Measurements from ENCODE around the gene ADAMTS14.

Gene ADAMTS14

DNA sequence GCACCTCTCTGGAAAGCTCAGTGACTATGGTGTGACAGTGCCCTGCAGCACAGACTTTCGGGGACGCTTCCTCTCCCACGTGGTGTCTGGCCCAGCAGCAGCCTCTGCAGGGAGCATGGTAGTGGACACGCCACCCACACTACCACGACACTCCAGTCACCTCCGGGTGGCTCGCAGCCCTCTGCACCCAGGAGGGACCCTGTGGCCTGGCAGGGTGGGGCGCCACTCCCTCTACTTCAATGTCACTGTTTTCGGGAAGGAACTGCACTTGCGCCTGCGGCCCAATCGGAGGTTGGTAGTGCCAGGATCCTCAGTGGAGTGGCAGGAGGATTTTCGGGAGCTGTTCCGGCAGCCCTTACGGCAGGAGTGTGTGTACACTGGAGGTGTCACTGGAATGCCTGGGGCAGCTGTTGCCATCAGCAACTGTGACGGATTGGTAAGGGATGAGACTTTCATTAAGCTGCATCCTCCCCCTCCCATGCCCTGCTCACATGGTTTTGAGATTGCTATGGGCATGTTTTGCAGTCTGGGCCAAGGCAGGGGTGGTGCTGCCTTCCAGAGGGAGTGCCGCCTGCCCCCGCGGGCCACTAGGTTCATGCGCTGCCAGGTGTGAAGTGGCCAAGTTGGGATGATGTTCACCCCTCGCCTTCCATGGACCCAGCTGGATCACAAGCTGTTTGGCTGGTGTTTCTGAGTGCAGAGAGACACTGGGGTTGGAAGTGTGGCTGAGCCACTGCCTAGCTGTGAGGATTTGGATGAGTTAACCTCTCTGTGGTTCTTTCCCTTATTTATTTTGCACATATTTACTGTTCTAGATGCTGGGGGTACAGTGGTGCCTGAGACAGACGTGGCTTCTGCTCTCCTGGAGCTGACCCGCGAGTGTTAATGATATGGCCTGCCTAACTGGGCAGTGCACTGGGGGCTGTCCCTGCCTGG lies 2.5 kb downstream of the ADAMTS14 start:
- Histone ChIP-seq H3K4me3 (ENCODE audit: low read depth in 1 of 5, low read length in 5 of 5) (no peak overlapping the region), H3K9ac (ENCODE audit: low read length in 5 of 5) (no peak overlapping the region), H3K9me3 (ENCODE audit: control insufficient read depth in 5 of 5, low read length in 5 of 5) (no peaks in the 10 kb centered on the region), H3K27me3 (ENCODE audit: control insufficient read depth in 5 of 5, insufficient read depth in 4 of 5, low read length in 5 of 5) (peaks cover 16 to 37% (median 31%) of the 10 kb centered on the region in 5 donors), H3K27ac (ENCODE audit: low read depth, low read length) (no peak overlapping the region), H3K4me1 (ENCODE audit: control insufficient read depth in 5 of 5, insufficient read depth in 5 of 5, low read length in 5 of 5) (peaks cover 0 to 19% (median 18%) of the 10 kb centered on the region in 5 donors), H3K36me3 (ENCODE audit: control insufficient read depth in 5 of 5, insufficient read depth in 5 of 5, low read length in 5 of 5) (no peaks in the 10 kb centered on the region)

GRCh38 chr10:70675496-70676161 lies 3.3 kb downstream of the ADAMTS14 start:
- no peak overlapping the region for H3K27ac ChIP-seq (ENCODE audit: low read depth, low read length)
- no peak overlapping the region for H3K9ac ChIP-seq (ENCODE audit: low read length in 5 of 5)
- H3K4me3 ChIP-seq (ENCODE audit: low read depth in 1 of 5, low read length in 5 of 5), result no peak overlapping the region
- peaks cover 16 to 33% (median 31%) of the 10 kb centered on the region in 5 donors for H3K27me3 ChIP-seq (ENCODE audit: control insufficient read depth in 5 of 5, insufficient read depth in 4 of 5, low read length in 5 of 5)
- H3K4me1 ChIP-seq (ENCODE audit: control insufficient read depth in 5 of 5, insufficient read depth in 5 of 5, low read length in 5 of 5), result peaks cover 0 to 19% (median 18%) of the 10 kb centered on the region in 5 donors
- no peaks in the 10 kb centered on the region for H3K9me3 ChIP-seq (ENCODE audit: control insufficient read depth in 5 of 5, low read length in 5 of 5)
- no peaks in the 10 kb centered on the region for H3K36me3 ChIP-seq (ENCODE audit: control insufficient read depth in 5 of 5, insufficient read depth in 5 of 5, low read length in 5 of 5)

GRCh38 chr10:70676511-70676910 lies 4.2 kb downstream of the ADAMTS14 start:
- no peak overlapping the region for H3K4me3 ChIP-seq (ENCODE audit: low read depth in 1 of 5, low read length in 5 of 5)
- no peaks in the 10 kb centered on the region for H3K36me3 ChIP-seq (ENCODE audit: control insufficient read depth in 5 of 5, insufficient read depth in 5 of 5, low read length in 5 of 5)
- peaks cover 16 to 33% (median 31%) of the 10 kb centered on the region in 5 donors for H3K27me3 ChIP-seq (ENCODE audit: control insufficient read depth in 5 of 5, insufficient read depth in 4 of 5, low read length in 5 of 5)
- H3K4me1 ChIP-seq (ENCODE audit: control insufficient read depth in 5 of 5, insufficient read depth in 5 of 5, low read length in 5 of 5), result peaks cover 0 to 19% (median 18%) of the 10 kb centered on the region in 5 donors
- H3K9me3 ChIP-seq (ENCODE audit: control insufficient read depth in 5 of 5, low read length in 5 of 5), result no peaks in the 10 kb centered on the region
- H3K9ac ChIP-seq (ENCODE audit: low read length in 5 of 5), result no peak overlapping the region
- no peak overlapping the region for H3K27ac ChIP-seq (ENCODE audit: low read depth, low read length)

GRCh38 chr10:70677016-70677415 lies 4.7 kb downstream of the ADAMTS14 start:
- Histone ChIP-seq H3K27me3 (ENCODE audit: control insufficient read depth in 5 of 5, insufficient read depth in 4 of 5, low read length in 5 of 5) (peaks cover 16 to 28% (median 28%) of the 10 kb centered on the region in 5 donors), H3K9ac (ENCODE audit: low read length in 5 of 5) (no peak overlapping the region), H3K9me3 (ENCODE audit: control insufficient read depth in 5 of 5, low read length in 5 of 5) (no peaks in the 10 kb centered on the region), H3K36me3 (ENCODE audit: control insufficient read depth in 5 of 5, insufficient read depth in 5 of 5, low read length in 5 of 5) (no peaks in the 10 kb centered on the region), H3K4me3 (ENCODE audit: low read depth in 1 of 5, low read length in 5 of 5) (no peak overlapping the region), H3K27ac (ENCODE audit: low read depth, low read length) (no peak overlapping the region), H3K4me1 (ENCODE audit: control insufficient read depth in 5 of 5, insufficient read depth in 5 of 5, low read length in 5 of 5) (peaks cover 0 to 16% (median 15%) of the 10 kb centered on the region in 5 donors)

GRCh38 chr10:70677620-70678249 lies 5.4 kb downstream of the ADAMTS14 start:
- peaks cover 15 to 27% (median 23%) of the 10 kb centered on the region in 5 donors for H3K27me3 ChIP-seq (ENCODE audit: control insufficient read depth in 5 of 5, insufficient read depth in 4 of 5, low read length in 5 of 5)
- H3K4me1 ChIP-seq (ENCODE audit: control insufficient read depth in 5 of 5, insufficient read depth in 5 of 5, low read length in 5 of 5), result peaks cover 0 to 13% (median 11%) of the 10 kb centered on the region in 5 donors
- H3K9me3 ChIP-seq (ENCODE audit: control insufficient read depth in 5 of 5, low read length in 5 of 5), result no peaks in the 10 kb centered on the region
- H3K36me3 ChIP-seq (ENCODE audit: control insufficient read depth in 5 of 5, insufficient read depth in 5 of 5, low read length in 5 of 5), result no peaks in the 10 kb centered on the region
- no peak overlapping the region for H3K9ac ChIP-seq (ENCODE audit: low read length in 5 of 5)
- no peak overlapping the region for H3K27ac ChIP-seq (ENCODE audit: low read depth, low read length)
- H3K4me3 ChIP-seq (ENCODE audit: low read depth in 1 of 5, low read length in 5 of 5), result no peak overlapping the region

GRCh38 chr10:70678250-70678635 lies 5.9 kb downstream of the ADAMTS14 start:
- no peaks in the 10 kb centered on the region for H3K9me3 ChIP-seq (ENCODE audit: control insufficient read depth in 5 of 5, low read length in 5 of 5)
- H3K36me3 ChIP-seq (ENCODE audit: control insufficient read depth in 5 of 5, insufficient read depth in 5 of 5, low read length in 5 of 5), result no peaks in the 10 kb centered on the region
- H3K9ac ChIP-seq (ENCODE audit: low read length in 5 of 5), result no peak overlapping the region
- peaks cover 0 to 14% (median 7%) of the 10 kb centered on the region in 5 donors for H3K4me1 ChIP-seq (ENCODE audit: control insufficient read depth in 5 of 5, insufficient read depth in 5 of 5, low read length in 5 of 5)
- H3K4me3 ChIP-seq (ENCODE audit: low read depth in 1 of 5, low read length in 5 of 5), result no peak overlapping the region
- H3K27me3 ChIP-seq (ENCODE audit: control insufficient read depth in 5 of 5, insufficient read depth in 4 of 5, low read length in 5 of 5), result peaks cover 10 to 22% (median 21%) of the 10 kb centered on the region in 5 donors
- H3K27ac ChIP-seq (ENCODE audit: low read depth, low read length), result no peak overlapping the region

DNA sequence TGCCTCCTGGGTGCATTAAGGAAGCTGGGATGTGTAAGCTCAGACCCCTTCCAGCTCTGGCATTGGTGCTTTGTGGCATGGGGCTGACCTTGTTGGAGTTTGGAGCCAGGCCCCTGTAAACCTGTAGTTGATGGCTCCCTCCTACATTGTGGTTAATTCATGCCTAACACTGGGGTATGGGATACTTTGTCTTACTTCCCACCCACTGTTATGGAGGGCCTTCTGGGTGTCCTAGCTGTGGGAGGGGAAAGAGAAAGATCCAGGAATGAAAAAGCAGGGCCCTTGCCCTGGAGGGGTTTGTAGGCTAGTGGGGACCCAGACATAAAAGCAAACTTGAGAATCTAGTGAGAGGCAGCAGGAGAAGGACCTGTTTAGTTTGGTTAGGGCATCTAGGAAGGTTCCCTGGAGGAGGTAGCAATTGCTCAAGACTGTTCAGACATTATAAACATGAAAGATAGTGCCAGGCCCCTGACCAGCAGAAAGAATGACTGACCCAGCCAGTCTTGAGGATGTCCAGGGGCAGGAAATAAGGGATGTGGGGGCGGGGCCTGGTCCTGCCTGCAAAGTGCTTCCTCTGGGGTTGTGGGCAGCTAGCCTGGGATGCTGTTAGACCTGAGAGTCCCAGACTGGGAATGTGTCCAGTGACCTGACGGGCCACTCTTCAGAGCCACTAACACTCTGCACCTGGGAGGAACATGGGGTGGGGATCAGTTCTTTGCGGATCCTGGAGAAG lies 6.6 kb downstream of the ADAMTS14 start:
- Histone ChIP-seq H3K9me3 (ENCODE audit: control insufficient read depth in 5 of 5, low read length in 5 of 5) (no peaks in the 10 kb centered on the region), H3K27me3 (ENCODE audit: control insufficient read depth in 5 of 5, insufficient read depth in 4 of 5, low read length in 5 of 5) (peaks cover 5 to 16% (median 14%) of the 10 kb centered on the region in 5 donors), H3K27ac (ENCODE audit: low read depth, low read length) (no peak overlapping the region), H3K4me1 (ENCODE audit: control insufficient read depth in 5 of 5, insufficient read depth in 5 of 5, low read length in 5 of 5) (peaks cover 0 to 18% (median 4%) of the 10 kb centered on the region in 5 donors), H3K4me3 (ENCODE audit: low read depth in 1 of 5, low read length in 5 of 5) (no peak overlapping the region), H3K36me3 (ENCODE audit: control insufficient read depth in 5 of 5, insufficient read depth in 5 of 5, low read length in 5 of 5) (no peaks in the 10 kb centered on the region), H3K9ac (ENCODE audit: low read length in 5 of 5) (no peak overlapping the region)

- Histone ChIP-seq H3K27ac (ENCODE audit: low read depth, low read length) (no peak overlapping the region), H3K4me1 (ENCODE audit: control insufficient read depth in 5 of 5, insufficient read depth in 5 of 5, low read length in 5 of 5) (peaks cover 0 to 18% (median 4%) of the 10 kb centered on the region in 5 donors), H3K4me3 (ENCODE audit: low read depth in 1 of 5, low read length in 5 of 5) (no peak overlapping the region), H3K36me3 (ENCODE audit: control insufficient read depth in 5 of 5, insufficient read depth in 5 of 5, low read length in 5 of 5) (no peaks in the 10 kb centered on the region), H3K9me3 (ENCODE audit: control insufficient read depth in 5 of 5, low read length in 5 of 5) (no peaks in the 10 kb centered on the region), H3K27me3 (ENCODE audit: control insufficient read depth in 5 of 5, insufficient read depth in 4 of 5, low read length in 5 of 5) (peaks cover 4 to 11% (median 10%) of the 10 kb centered on the region in 5 donors), H3K9ac (ENCODE audit: low read length in 5 of 5) (no peak overlapping the region)
These were observed 7.2 kb downstream of the ADAMTS14 start for GRCh38 chr10:70679498-70679897.

- H3K9ac ChIP-seq (ENCODE audit: low read length in 5 of 5), result no peak overlapping the region
- H3K4me3 ChIP-seq (ENCODE audit: low read depth in 1 of 5, low read length in 5 of 5), result no peak overlapping the region
- no peak overlapping the region for H3K27ac ChIP-seq (ENCODE audit: low read depth, low read length)
- no peaks in the 10 kb centered on the region for H3K36me3 ChIP-seq (ENCODE audit: control insufficient read depth in 5 of 5, insufficient read depth in 5 of 5, low read length in 5 of 5)
- peaks cover 0 to 3% (median under 1%) of the 10 kb centered on the region in 5 donors for H3K27me3 ChIP-seq (ENCODE audit: control insufficient read depth in 5 of 5, insufficient read depth in 4 of 5, low read length in 5 of 5)
- H3K4me1 ChIP-seq (ENCODE audit: control insufficient read depth in 5 of 5, insufficient read depth in 5 of 5, low read length in 5 of 5), result peaks cover 0 to 18% (median 4%) of the 10 kb centered on the region in 5 donors
- H3K9me3 ChIP-seq (ENCODE audit: control insufficient read depth in 5 of 5, low read length in 5 of 5), result no peaks in the 10 kb centered on the region
These were observed 8.8 kb downstream of the ADAMTS14 start for GRCh38 chr10:70680899-70681730.

Data from subcutaneous abdominal adipose tissue (tissue), 5 donors.